Hepatocyte (in vitro differentiated cells): Measurements from ENCODE around the gene FOS.

Experiments used
- CTCF ChIP-seq: fragments of 200-600 bp; sonication (generic); IDR thresholded peaks from 2 replicates; pipeline ENCODE4 v1.5.1; 2016; ENCODE audit warnings: antibody characterized with exemption, mild to moderate bottlenecking; ENCODE audit not compliant: poor library complexity
- EZH2 ChIP-seq: fragments of 200-600 bp; sonication (generic); IDR thresholded peaks from 2 replicates; pipeline ENCODE4 v1.6.1; 2016; ENCODE audit warnings: antibody characterized with exemption, mild to moderate bottlenecking, borderline replicate concordance

GRCh38 chr14:75293920-75294648 lies 15.5 kb downstream of the FOS start:
- TF ChIP-seq EZH2 (no peak), CTCF (no peak)
